Activated CD4-positive, alpha-beta T cell treated with anti-CD3 and anti-CD28 coated beads, Interleukin-10, Interleukin-2, amounts not matched to agents 100 ng/mL and 50 ng/mL, durations not matched to agents 16 hours and 8 hours (primary cell): ENCODE measurements around the gene HNRNPA2B1.

Source experiments
- DNase-seq: peaks from one replicate; pipeline ENCODE4 v3.0.0-alpha.2; 2020

HNRNPA2B1 gene

DNA sequence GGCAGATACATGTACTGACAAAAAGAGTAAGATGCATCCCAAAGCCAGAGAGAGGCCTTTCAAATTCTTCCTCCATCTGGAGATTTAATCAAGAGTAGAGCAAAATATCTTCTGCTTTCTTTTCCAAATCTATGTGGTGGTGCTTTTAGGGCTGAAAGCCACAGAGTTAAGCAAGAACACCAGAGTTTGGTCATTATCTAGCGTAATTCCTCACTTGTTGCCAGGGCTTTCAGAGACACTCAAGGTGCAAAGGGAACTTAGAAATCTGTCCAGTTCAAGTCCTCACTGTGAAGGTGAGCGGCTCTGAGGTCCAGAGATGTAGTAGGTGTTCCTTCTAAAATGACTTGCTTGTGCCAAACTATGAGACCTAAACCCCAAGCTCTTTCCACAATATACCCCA, 59.5 kb downstream of the HNRNPA2B1 start:
- no peak for DNase-seq

- no peak for DNase-seq
These were observed 60.2 kb downstream of the HNRNPA2B1 start for GRCh38 chr7:26140380-26140779.
